Measurements from ENCODE around the gene C10orf53.

DNA sequence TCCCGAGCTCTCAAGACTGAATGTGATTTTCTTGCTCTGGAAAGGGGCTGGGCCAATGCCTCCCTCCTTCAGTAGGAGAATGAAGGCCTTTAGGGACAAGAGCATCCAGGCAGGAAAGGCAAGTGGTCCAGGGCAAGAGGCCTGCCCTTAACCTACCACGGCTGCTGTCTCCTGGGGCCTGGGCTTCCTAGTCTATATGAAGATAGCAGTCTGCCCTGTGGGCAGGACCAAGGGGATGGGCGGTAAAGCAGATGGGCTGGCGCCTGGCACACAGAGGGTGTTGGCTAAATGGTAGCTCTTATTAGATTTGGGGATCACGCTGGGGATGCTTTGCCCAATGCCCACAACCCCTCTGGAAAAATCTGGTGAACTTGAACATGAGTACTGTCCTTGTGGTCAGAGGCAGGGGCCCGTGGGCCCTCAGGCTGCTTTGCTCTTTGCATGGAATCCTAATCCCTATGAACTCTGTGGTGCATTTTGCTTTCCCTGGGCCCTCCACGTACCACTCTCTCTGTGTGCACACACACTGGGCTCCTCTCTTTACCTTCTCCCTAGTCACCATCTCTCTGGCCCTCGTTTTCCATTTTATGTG, 45.3 kb upstream of the C10orf53 start:
- TF ChIP-seq, protein P1, sequence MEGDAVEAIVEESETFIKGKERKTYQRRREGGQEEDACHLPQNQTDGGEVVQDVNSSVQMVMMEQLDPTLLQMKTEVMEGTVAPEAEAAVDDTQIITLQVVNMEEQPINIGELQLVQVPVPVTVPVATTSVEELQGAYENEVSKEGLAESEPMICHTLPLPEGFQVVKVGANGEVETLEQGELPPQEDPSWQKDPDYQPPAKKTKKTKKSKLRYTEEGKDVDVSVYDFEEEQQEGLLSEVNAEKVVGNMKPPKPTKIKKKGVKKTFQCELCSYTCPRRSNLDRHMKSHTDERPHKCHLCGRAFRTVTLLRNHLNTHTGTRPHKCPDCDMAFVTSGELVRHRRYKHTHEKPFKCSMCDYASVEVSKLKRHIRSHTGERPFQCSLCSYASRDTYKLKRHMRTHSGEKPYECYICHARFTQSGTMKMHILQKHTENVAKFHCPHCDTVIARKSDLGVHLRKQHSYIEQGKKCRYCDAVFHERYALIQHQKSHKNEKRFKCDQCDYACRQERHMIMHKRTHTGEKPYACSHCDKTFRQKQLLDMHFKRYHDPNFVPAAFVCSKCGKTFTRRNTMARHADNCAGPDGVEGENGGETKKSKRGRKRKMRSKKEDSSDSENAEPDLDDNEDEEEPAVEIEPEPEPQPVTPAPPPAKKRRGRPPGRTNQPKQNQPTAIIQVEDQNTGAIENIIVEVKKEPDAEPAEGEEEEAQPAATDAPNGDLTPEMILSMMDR (IDR thresholded peaks at IDR 0.05): no peak
- no peak for TF ChIP-seq SIN3A (IDR thresholded peaks at IDR 0.05; ENCODE audit: borderline replicate concordance, insufficient read depth, low read depth, low read length)
- TF ChIP-seq TCF7L2 (IDR thresholded peaks at IDR 0.05; ENCODE audit: low read depth, low read length): no peak
- no peak for TF ChIP-seq POLR2AphosphoS5 (IDR thresholded peaks at IDR 0.05; ENCODE audit: low read depth, low read length)

Data from Panc1 (cell line).